ENCODE measurements around the gene PMS1. TPM values are rescaled to one million over a fixed set of nuclear protein-coding genes. Genes with fewer than 3 reads are reported as not detected.

The PMS1 gene
- total and polyA plus RNA-seq, 2 donors from 2014 or later = 6.9 to 23.5 TPM

- Histone ChIP-seq H3K27me3 (ENCODE audit: control insufficient read depth, insufficient read depth, low read length) (no peaks in the 10 kb centered on the region), H3K4me3 (ENCODE audit: low read length in 3 of 3) (no peak overlapping the region), H3K27ac (ENCODE audit: low read depth in 2 of 2, low read length in 2 of 2) (no peak overlapping the region), H3K9ac (ENCODE audit: low read length in 3 of 3) (no peak overlapping the region), H3K36me3 (ENCODE audit: control insufficient read depth in 2 of 3, insufficient read depth in 3 of 3, low read length in 3 of 3) (peaks cover 0 to 8% (median 0%) of the 10 kb centered on the region in 3 donors), H3K4me1 (ENCODE audit: control insufficient read depth in 2 of 3, insufficient read depth in 2 of 3, low read depth in 1 of 3, low read length in 3 of 3) (no peaks in the 10 kb centered on the region), H3K9me3 (ENCODE audit: control insufficient read depth in 2 of 3, insufficient read depth in 1 of 3, low read length in 3 of 3) (no peaks in the 10 kb centered on the region)
- no peak for DNase-seq
- intact Hi-C loops (cut with DNase I) = no loop called here
- no peak for FAIRE-seq
- TF ChIP-seq CTCF (IDR thresholded peaks at IDR 0.05; ENCODE audit: borderline replicate concordance, extremely low read depth, insufficient read depth) = no peak
Measured at GRCh38 chr2:189849550-189849949, 65.3 kb downstream of the PMS1 start.

- H3K4me3 ChIP-seq (ENCODE audit: low read length in 3 of 3) = no peak overlapping the region
- H3K9me3 ChIP-seq (ENCODE audit: control insufficient read depth in 2 of 3, insufficient read depth in 1 of 3, low read length in 3 of 3) = no peaks in the 10 kb centered on the region
- FAIRE-seq (no peak), DNase-seq (no peak)
- H3K36me3 ChIP-seq (ENCODE audit: control insufficient read depth in 2 of 3, insufficient read depth in 3 of 3, low read length in 3 of 3) = peaks cover 0 to 8% (median 0%) of the 10 kb centered on the region in 3 donors
- no peak for TF ChIP-seq CTCF (IDR thresholded peaks at IDR 0.05; ENCODE audit: borderline replicate concordance, extremely low read depth, insufficient read depth)
- H3K27ac ChIP-seq (ENCODE audit: low read depth in 2 of 2, low read length in 2 of 2) = no peak overlapping the region
- no peaks in the 10 kb centered on the region for H3K4me1 ChIP-seq (ENCODE audit: control insufficient read depth in 2 of 3, insufficient read depth in 2 of 3, low read depth in 1 of 3, low read length in 3 of 3)
- H3K9ac ChIP-seq (ENCODE audit: low read length in 3 of 3) = no peak overlapping the region
- intact Hi-C loops (cut with DNase I) = no loop called here
- no peaks in the 10 kb centered on the region for H3K27me3 ChIP-seq (ENCODE audit: control insufficient read depth, insufficient read depth, low read length)
Measured at GRCh38 chr2:189851174-189851826, 67.0 kb downstream of the PMS1 start.

GRCh38 chr2:189854187-189854586 is 69.9 kb downstream of the PMS1 start:
- no peak for TF ChIP-seq CTCF (IDR thresholded peaks at IDR 0.05; ENCODE audit: borderline replicate concordance, extremely low read depth, insufficient read depth)
- H3K27me3 ChIP-seq (ENCODE audit: control insufficient read depth, insufficient read depth, low read length) = no peaks in the 10 kb centered on the region
- FAIRE-seq = no peak

GRCh38 chr2:189854940-189855339 is 70.7 kb downstream of the PMS1 start:
- no peak for TF ChIP-seq CTCF (IDR thresholded peaks at IDR 0.05; ENCODE audit: borderline replicate concordance, extremely low read depth, insufficient read depth)
- no peaks in the 10 kb centered on the region for H3K27me3 ChIP-seq (ENCODE audit: control insufficient read depth, insufficient read depth, low read length)
- H3K36me3 ChIP-seq (ENCODE audit: control insufficient read depth in 2 of 3, insufficient read depth in 3 of 3, low read length in 3 of 3) = peaks cover 0 to 2% (median 0%) of the 10 kb centered on the region in 3 donors
- no peak overlapping the region for H3K27ac ChIP-seq (ENCODE audit: low read depth in 2 of 2, low read length in 2 of 2)
- intact Hi-C loops (cut with DNase I) = no loop called here
- H3K9ac ChIP-seq (ENCODE audit: low read length in 3 of 3) = no peak overlapping the region
- H3K9me3 ChIP-seq (ENCODE audit: control insufficient read depth in 2 of 3, insufficient read depth in 1 of 3, low read length in 3 of 3) = no peaks in the 10 kb centered on the region
- FAIRE-seq = no peak
- no peak overlapping the region for H3K4me3 ChIP-seq (ENCODE audit: low read length in 3 of 3)
- no peaks in the 10 kb centered on the region for H3K4me1 ChIP-seq (ENCODE audit: control insufficient read depth in 2 of 3, insufficient read depth in 2 of 3, low read depth in 1 of 3, low read length in 3 of 3)
- DNase-seq = no peak

More at GRCh38 chr2:189854187-189854586, 69.9 kb downstream of the PMS1 start:
- Histone ChIP-seq H3K9me3 (ENCODE audit: control insufficient read depth in 2 of 3, insufficient read depth in 1 of 3, low read length in 3 of 3) (no peaks in the 10 kb centered on the region), H3K4me3 (ENCODE audit: low read length in 3 of 3) (no peak overlapping the region), H3K27ac (ENCODE audit: low read depth in 2 of 2, low read length in 2 of 2) (no peak overlapping the region), H3K4me1 (ENCODE audit: control insufficient read depth in 2 of 3, insufficient read depth in 2 of 3, low read depth in 1 of 3, low read length in 3 of 3) (no peaks in the 10 kb centered on the region), H3K9ac (ENCODE audit: low read length in 3 of 3) (no peak overlapping the region), H3K36me3 (ENCODE audit: control insufficient read depth in 2 of 3, insufficient read depth in 3 of 3, low read length in 3 of 3) (peaks cover 0 to 2% (median 0%) of the 10 kb centered on the region in 3 donors)
- no peak for DNase-seq
- intact Hi-C loops (cut with DNase I) = no loop called here
